ENCODE measurements around the gene C1orf159.
A peak's percentile ranks its signal among the peaks of the same experiment; 100 is the strongest.

Gene C1orf159

DNA sequence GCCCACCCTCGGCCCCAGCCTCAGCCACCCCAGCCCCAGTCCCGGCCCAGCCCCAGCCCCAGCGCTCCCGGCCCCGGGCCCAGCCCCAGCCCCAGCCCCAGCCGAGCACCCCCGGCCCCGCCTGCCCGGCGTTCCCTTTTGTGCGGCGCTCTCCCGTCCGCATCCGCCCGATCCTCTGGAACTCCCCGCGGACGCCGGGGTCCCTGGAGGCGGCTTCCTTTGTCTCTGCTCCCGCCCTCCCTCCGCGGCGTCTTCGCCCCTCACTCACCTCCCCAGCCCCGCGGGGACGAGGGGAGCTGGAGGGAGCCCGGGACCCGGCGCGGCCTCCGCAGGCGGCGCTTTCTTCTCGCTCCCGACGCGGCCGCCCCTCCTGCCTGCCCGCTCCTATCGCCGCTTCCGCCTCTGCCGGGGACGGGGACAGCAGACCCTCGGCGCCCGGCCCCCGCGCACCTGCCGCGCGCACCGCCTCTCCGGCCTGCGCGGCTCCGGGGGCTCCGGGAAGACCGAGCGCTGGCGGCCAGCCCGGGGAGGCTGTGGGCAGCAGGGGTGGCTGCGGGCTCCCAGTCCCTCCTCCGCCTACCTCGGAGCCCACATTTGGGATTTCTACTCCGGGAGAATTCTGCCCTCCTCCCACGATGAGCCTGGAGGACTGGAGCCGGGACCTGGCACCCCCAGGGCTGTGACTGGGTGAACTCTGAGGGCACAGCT lies 82.0 kb downstream of the C1orf159 start:
- TF ChIP-seq, protein P1, sequence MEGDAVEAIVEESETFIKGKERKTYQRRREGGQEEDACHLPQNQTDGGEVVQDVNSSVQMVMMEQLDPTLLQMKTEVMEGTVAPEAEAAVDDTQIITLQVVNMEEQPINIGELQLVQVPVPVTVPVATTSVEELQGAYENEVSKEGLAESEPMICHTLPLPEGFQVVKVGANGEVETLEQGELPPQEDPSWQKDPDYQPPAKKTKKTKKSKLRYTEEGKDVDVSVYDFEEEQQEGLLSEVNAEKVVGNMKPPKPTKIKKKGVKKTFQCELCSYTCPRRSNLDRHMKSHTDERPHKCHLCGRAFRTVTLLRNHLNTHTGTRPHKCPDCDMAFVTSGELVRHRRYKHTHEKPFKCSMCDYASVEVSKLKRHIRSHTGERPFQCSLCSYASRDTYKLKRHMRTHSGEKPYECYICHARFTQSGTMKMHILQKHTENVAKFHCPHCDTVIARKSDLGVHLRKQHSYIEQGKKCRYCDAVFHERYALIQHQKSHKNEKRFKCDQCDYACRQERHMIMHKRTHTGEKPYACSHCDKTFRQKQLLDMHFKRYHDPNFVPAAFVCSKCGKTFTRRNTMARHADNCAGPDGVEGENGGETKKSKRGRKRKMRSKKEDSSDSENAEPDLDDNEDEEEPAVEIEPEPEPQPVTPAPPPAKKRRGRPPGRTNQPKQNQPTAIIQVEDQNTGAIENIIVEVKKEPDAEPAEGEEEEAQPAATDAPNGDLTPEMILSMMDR (IDR thresholded peaks at IDR 0.05), result no peak
- no peak overlapping the region for H3K27ac ChIP-seq
- no peak for DNase-seq (ENCODE audit: low spot score)
- peak overlapping the region; percentile 81 for H3K4me3 ChIP-seq

GRCh38 chr1:1033009-1033587 lies 82.8 kb downstream of the C1orf159 start:
- Histone ChIP-seq H3K4me3 (peak overlapping the region; percentile 81), H3K27ac (no peak overlapping the region)
- DNase-seq (ENCODE audit: low spot score), result no peak
- TF ChIP-seq, protein P1 (IDR thresholded peaks at IDR 0.05), result peak; percentile 47

DNA sequence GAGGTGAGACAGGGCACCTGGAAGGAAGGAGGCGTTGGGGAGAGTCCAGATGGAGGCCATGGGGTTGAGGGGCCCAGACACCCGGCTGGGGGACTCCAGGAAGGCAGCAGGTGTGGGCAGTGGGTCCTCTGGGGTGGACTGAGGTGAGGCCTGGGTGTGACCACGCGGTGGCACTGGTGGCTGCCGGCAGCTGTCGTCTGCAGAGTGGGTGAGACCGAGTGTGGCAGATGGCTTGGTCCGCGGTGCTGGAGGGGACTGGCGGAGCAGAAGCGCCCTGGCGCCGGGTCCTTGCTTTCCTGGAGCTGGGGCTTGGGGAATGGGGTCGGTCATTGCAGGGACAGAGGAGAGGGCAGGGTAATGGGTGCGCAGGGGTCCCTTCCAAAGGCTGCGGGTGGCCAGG lies 83.5 kb downstream of the C1orf159 start:
- DNase-seq (ENCODE audit: low spot score), result no peak
- TF ChIP-seq, protein P1 (IDR thresholded peaks at IDR 0.05), result no peak
- peak overlapping the region; percentile 81 for H3K4me3 ChIP-seq
- H3K27ac ChIP-seq, result no peak overlapping the region
